H1 (cell line): ENCODE data around the gene ENPP1. TPM values are rescaled to one million over a fixed set of nuclear protein-coding genes. Genes with fewer than 3 reads are reported as not detected.

Experiments used
- CTCF ChIA-PET: fragments of 300-600 bp; sonication (Branson Sonifier 250); formaldehyde crosslinking; loops from one replicate; lab custom pipeline; 2021; ENCODE audit not compliant: partially characterized antibody; lab: Charles Lee
- POLR2A ChIA-PET: fragments of 300-600 bp; sonication (Branson Sonifier 250); formaldehyde crosslinking; loops from one replicate; lab custom pipeline; 2021; ENCODE audit warnings: inconsistent platforms; ENCODE audit not compliant: partially characterized antibody; lab: Charles Lee
- DNase-seq, 2 experiments: peaks; one replicate each; pipeline versions ENCODE4 v3.0.0 to v3.0.0-alpha.2; 2010 to 2022; ENCODE audit warnings: low spot score in 2 of 2, low read depth in 1 of 2, mixed read lengths in 1 of 2
- FAIRE-seq: peaks from 2 replicates; lab custom pipeline; 2011; peaks lifted over from hg19 to GRCh38; lab: Jason Lieb, UNC
- H2AFZ ChIP-seq: 2 replicates; pipeline ENCODE4 v1.8.1; 2012; ENCODE audit warnings: low read length, inconsistent platforms
- H2AK5ac ChIP-seq: 2 replicates; pipeline ENCODE4 v1.6.1; 2013; ENCODE audit warnings: low read depth, low read length
- H2BK120ac ChIP-seq: replicated peaks from 2 replicates; pipeline ENCODE3; 2013; ENCODE audit warnings: low read depth, low read length, inconsistent platforms
- H2BK12ac ChIP-seq: 2 replicates; pipeline ENCODE4 v1.6.1; 2013; ENCODE audit warnings: low read depth, low read length
- H2BK15ac ChIP-seq: 2 replicates; pipeline ENCODE4 v1.6.1; 2013; ENCODE audit warnings: low read length
- H2BK20ac ChIP-seq: 2 replicates; pipeline ENCODE4 v1.6.1; 2013; ENCODE audit warnings: low read length
- H2BK5ac ChIP-seq: 2 replicates; pipeline ENCODE4 v1.6.1; 2013; ENCODE audit warnings: low read depth, low read length
- H3K14ac ChIP-seq: 2 replicates; pipeline ENCODE4 v1.6.1; 2013; ENCODE audit warnings: inconsistent platforms; ENCODE audit not compliant: insufficient read length
- H3K18ac ChIP-seq: 2 replicates; pipeline ENCODE4 v1.6.1; 2013; ENCODE audit warnings: low read length; ENCODE audit errors: extremely low read depth
- H3K23ac ChIP-seq: 2 replicates; pipeline ENCODE4 v1.6.1; 2013; ENCODE audit warnings: inconsistent platforms; ENCODE audit not compliant: insufficient read length
- H3K23me2 ChIP-seq: 2 replicates; pipeline ENCODE4 v1.6.1; 2013; ENCODE audit warnings: low read depth, low read length
- H3K27ac ChIP-seq: 2 replicates; pipeline ENCODE4 v1.6.1; 2011; ENCODE audit warnings: low read depth, low read length, inconsistent platforms
- H3K27me3 ChIP-seq, 4 experiments: replicated peaks in 1 of 4; 1 replicate in 1 of 4; 2 replicates in 3 of 4; pipeline versions ENCODE4 v1.6.1 to v1.8.1; 2011 to 2013; ENCODE audit warnings: low read length in 3 of 4, mild to moderate bottlenecking in 3 of 4, inconsistent platforms in 2 of 4, mixed read lengths in 2 of 4, moderate library complexity in 1 of 4; ENCODE audit not compliant: control insufficient read depth in 3 of 4, insufficient read depth in 3 of 4; ENCODE audit errors: extremely low read depth in 1 of 4
- H3K36me3 ChIP-seq, 4 experiments: 2 replicates each; pipeline versions ENCODE4 v1.6.1 to v1.8.1; 2011 to 2013; ENCODE audit warnings: mild to moderate bottlenecking in 4 of 4, low read length in 3 of 4, moderate library complexity in 2 of 4, control low read depth in 1 of 4, inconsistent platforms in 1 of 4; ENCODE audit not compliant: insufficient read depth in 4 of 4, control insufficient read depth in 2 of 4
- H3K4ac ChIP-seq: replicated peaks from 2 replicates; pipeline ENCODE3; 2013; ENCODE audit warnings: low read length, low read depth, mixed read lengths, inconsistent platforms; ENCODE audit not compliant: insufficient read length
- H3K4me1 ChIP-seq, 4 experiments: replicated peaks in 1 of 4; 1 replicate in 1 of 4; 2 replicates in 3 of 4; pipeline versions ENCODE4 v1.6.1 to v1.8.1; 2011 to 2013; ENCODE audit warnings: low read length in 3 of 4, inconsistent platforms in 2 of 4, mixed read lengths in 1 of 4; ENCODE audit not compliant: insufficient read depth in 4 of 4, control insufficient read depth in 3 of 4
- H3K4me2 ChIP-seq, 2 experiments: 2 replicates each; pipeline versions ENCODE4 v1.6.1 to v1.8.1; 2011 to 2013; ENCODE audit warnings: low read depth in 2 of 2, low read length in 2 of 2, control low read depth in 1 of 2, inconsistent platforms in 1 of 2, mild to moderate bottlenecking in 1 of 2; ENCODE audit not compliant: insufficient read depth in 1 of 2
- H3K4me3 ChIP-seq, 4 experiments: fragments of 200-600, 300-600 bp in 1 of 4; sonication (generic), shearing (Covaris generic), sonication (Bioruptor Twin) in 1 of 4; 2 replicates each; pipeline versions ENCODE4 v1.5.1 to v1.8.1; 2011 to 2016; ENCODE audit warnings: low read length in 4 of 4, low read depth in 3 of 4, control low read depth in 2 of 4, inconsistent platforms in 2 of 4, mild to moderate bottlenecking in 2 of 4, mixed read lengths in 1 of 4, moderate library complexity in 1 of 4; ENCODE audit not compliant: insufficient read depth in 2 of 4; ENCODE audit errors: extremely low read depth in 1 of 4
- H3K56ac ChIP-seq: replicated peaks from 2 replicates; pipeline ENCODE3; 2013; ENCODE audit warnings: low read depth, mild to moderate bottlenecking, mixed read lengths, low read length, inconsistent platforms; ENCODE audit not compliant: insufficient read length
- H3K79me1 ChIP-seq: 2 replicates; pipeline ENCODE4 v1.6.1; 2013; ENCODE audit warnings: low read depth, low read length, control low read depth
- H3K79me2 ChIP-seq, 2 experiments: 2 replicates each; pipeline versions ENCODE4 v1.6.1 to v1.8.1; 2012 to 2013; ENCODE audit warnings: low read length in 2 of 2, mild to moderate bottlenecking in 2 of 2, inconsistent platforms in 1 of 2; ENCODE audit not compliant: insufficient read depth in 2 of 2, control insufficient read depth in 1 of 2
- H3K9ac ChIP-seq, 4 experiments: replicated peaks in 1 of 4; 1 replicate in 1 of 4; 2 replicates in 3 of 4; pipeline versions ENCODE4 v1.6.1 to v1.8.1; 2011 to 2013; ENCODE audit warnings: low read depth in 3 of 4, low read length in 3 of 4, control low read depth in 2 of 4, mild to moderate bottlenecking in 2 of 4, moderate library complexity in 2 of 4, inconsistent platforms in 1 of 4; ENCODE audit errors: extremely low read depth in 1 of 4
- H3K9me3 ChIP-seq, 2 experiments: 2 replicates each; pipeline versions ENCODE4 v1.6.1 to v1.8.1; 2012 to 2013; ENCODE audit warnings: mild to moderate bottlenecking in 2 of 2, moderate library complexity in 2 of 2, control low read depth in 1 of 2, inconsistent platforms in 1 of 2, low read depth in 1 of 2, low read length in 1 of 2, mixed read lengths in 1 of 2; ENCODE audit not compliant: insufficient read depth in 2 of 2
- H4K20me1 ChIP-seq, 2 experiments: replicated peaks in 1 of 2; 2 replicates each; pipeline versions ENCODE3 to v1.8.1; 2011 to 2013; ENCODE audit warnings: inconsistent platforms in 2 of 2, low read length in 2 of 2, mild to moderate bottlenecking in 1 of 2; ENCODE audit not compliant: insufficient read depth in 2 of 2, control insufficient read depth in 1 of 2
- H4K5ac ChIP-seq: 2 replicates; pipeline ENCODE4 v1.6.1; 2013; ENCODE audit warnings: low read length, low read depth, mixed read lengths, inconsistent platforms; ENCODE audit not compliant: insufficient read length
- H4K8ac ChIP-seq: 2 replicates; pipeline ENCODE4 v1.8.0; 2013; ENCODE audit warnings: mild to moderate bottlenecking, moderate library complexity, low read length, inconsistent platforms; ENCODE audit not compliant: insufficient read depth; ENCODE audit errors: extremely low read depth
- H4K91ac ChIP-seq: replicated peaks from 2 replicates; pipeline ENCODE3; 2013; ENCODE audit warnings: low read length, mixed read lengths, inconsistent platforms; ENCODE audit not compliant: insufficient read length
- ASH2L ChIP-seq: fragments of 200-600, 300-600 bp; sonication (generic); IDR thresholded peaks from one replicate; pipeline ENCODE4 v1.7.1; 2017; ENCODE audit warnings: low read length
- ATF2 ChIP-seq: IDR thresholded peaks from 2 replicates; pipeline ENCODE4 v1.6.1; 2012; ENCODE audit warnings: low read length, inconsistent platforms
- CBX5 ChIP-seq: fragments of 300-800, 300-1000 bp; sonication (generic); IDR thresholded peaks from 2 replicates; pipeline ENCODE4 v1.7.1; 2016; ENCODE audit warnings: antibody characterized with exemption, low read length, low read depth
- CREB1 ChIP-seq: IDR thresholded peaks from 2 replicates; pipeline ENCODE4 v1.6.1; 2012; ENCODE audit warnings: inconsistent platforms
- EP300 ChIP-seq, 2 experiments: IDR thresholded peaks; 1 replicate in 1 of 2; 2 replicates in 1 of 2; pipeline ENCODE4 v1.6.1; 2011 to 2012; ENCODE audit warnings: low read depth in 2 of 2, low read length in 2 of 2, mild to moderate bottlenecking in 2 of 2, borderline replicate concordance in 1 of 2, inconsistent platforms in 1 of 2, moderate library complexity in 1 of 2
- HDAC6 ChIP-seq: IDR thresholded peaks from one replicate; pipeline ENCODE4 v1.7.1; 2012; ENCODE audit warnings: low read depth, mild to moderate bottlenecking, inconsistent platforms, low read length, moderate library complexity
- JUND ChIP-seq: IDR thresholded peaks from 2 replicates; pipeline ENCODE4 v1.6.1; 2011; ENCODE audit warnings: mild to moderate bottlenecking, improper control_type of control experiment, low read length
- KDM5A ChIP-seq: fragments of 200-600 bp; IDR thresholded peaks from 2 replicates; pipeline ENCODE4 v1.7.1; 2012; ENCODE audit warnings: mild to moderate bottlenecking, low read length, inconsistent platforms, mixed read lengths
- POLR2A ChIP-seq, 2 experiments: IDR thresholded peaks; 1 replicate in 1 of 2; 2 replicates in 1 of 2; pipeline ENCODE4 v1.6.1; 2011; ENCODE audit warnings: low read depth in 2 of 2, low read length in 2 of 2, mild to moderate bottlenecking in 2 of 2; ENCODE audit errors: control extremely low read depth in 1 of 2
- RXRA ChIP-seq: IDR thresholded peaks from 2 replicates; pipeline ENCODE4 v1.6.1; 2011; ENCODE audit warnings: low read depth, mild to moderate bottlenecking, low read length, moderate library complexity; ENCODE audit not compliant: insufficient read depth
- SIRT6 ChIP-seq: IDR thresholded peaks from one replicate; pipeline ENCODE4 v1.7.1; 2012; ENCODE audit warnings: low read length, inconsistent platforms
- SP1 ChIP-seq: IDR thresholded peaks from 2 replicates; pipeline ENCODE4 v1.6.1; 2011; ENCODE audit warnings: low read depth, low read length
- SRF ChIP-seq: IDR thresholded peaks from 2 replicates; pipeline ENCODE4 v1.6.1; 2011; ENCODE audit warnings: mild to moderate bottlenecking, low read depth, low read length, moderate library complexity
- TEAD4 ChIP-seq: IDR thresholded peaks from 2 replicates; pipeline ENCODE4 v1.6.1; 2012; ENCODE audit warnings: low read depth, low read length, inconsistent platforms, mixed read lengths
- WGBS, 2 experiments: shearing (Covaris generic) in 1 of 2; methylation state at CpG; one replicate each; pipeline versions ENCODE4 v1.1.6 to v1.1.7; 2013 to 2015; ENCODE audit warnings: low lambda C conversion rate in 2 of 2, mixed read lengths in 2 of 2, inconsistent platforms in 1 of 2, low coverage in 1 of 2, missing lambda C conversion rate in 1 of 2; ENCODE audit not compliant: insufficient replicate concordance in 2 of 2, insufficient coverage in 1 of 2, insufficient read length in 1 of 2; ENCODE audit errors: extremely low coverage in 1 of 2, missing lambda C conversion rate in 1 of 2; 5-methylcytosine and 5-hydroxymethylcytosine counted together
- polyA plus RNA-seq, 7 experiments: library from polyadenylated mRNA; depleted of rRNA in 3 of 7; stranded (reverse) in 5 of 7; unstranded in 2 of 7; fragments of >200 nt in 5 of 7; fragments of 200-250 nt in 2 of 7; gene quantifications; 1 replicate in 5 of 7; 2 replicates in 1 of 7; 4 replicates in 1 of 7; pipeline versions ENCODE4 v1.2.1 to v1.2.3, GENCODE V29; 2011 to 2013; ENCODE audit warnings: missing spikeins in 2 of 7, mixed read lengths in 2 of 7
- total RNA-seq: library from RNA; stranded (reverse); fragmentation: NEBNext Ultra II Directional; extraction: Animal tissue kit (Norgen Biotek cat#: 25700); gene quantifications from 2 replicates; pipeline ENCODE4 v1.2.1, GENCODE V29; 2021

Gene ENPP1
- total and polyA plus RNA-seq, 2 of the 8 experiments (the other 6 are each of a cell fraction or from before 2014, with no cell fraction given): 10.1 to 39.1 TPM

DNA sequence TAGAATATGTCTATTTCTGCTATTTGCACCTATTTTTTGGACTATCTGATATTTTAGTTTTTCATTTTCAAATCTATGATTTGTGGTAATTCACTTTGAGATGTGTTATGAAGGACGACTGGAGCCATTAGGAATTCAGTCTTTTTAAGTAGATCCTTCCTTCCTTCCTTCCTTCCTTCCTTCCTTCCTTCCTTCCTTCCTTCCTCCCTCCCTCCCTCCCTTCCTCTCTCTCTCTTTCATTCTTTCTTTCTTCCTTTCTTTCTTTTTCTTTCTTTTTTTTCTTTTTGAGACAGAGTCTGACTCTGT is 46.1 kb upstream of the ENPP1 start:
- H3K9me3 ChIP-seq: no peaks in the 10 kb centered on the region
- no peak overlapping the region for H2BK20ac ChIP-seq
- no peaks in the 10 kb centered on the region for H4K20me1 ChIP-seq
- no peak for DNase-seq
- H3K27ac ChIP-seq: no peak overlapping the region
- H2BK12ac ChIP-seq: no peak overlapping the region
- H3K27me3 ChIP-seq: no peaks in the 10 kb centered on the region
- H3K23me2 ChIP-seq: no peaks in the 10 kb centered on the region
- no peak overlapping the region for H2AK5ac ChIP-seq
- H4K8ac ChIP-seq: no peak overlapping the region
- no peak for FAIRE-seq
- H3K79me1 ChIP-seq: no peaks in the 10 kb centered on the region
- no peaks in the 10 kb centered on the region for H3K79me2 ChIP-seq
- H2BK5ac ChIP-seq: no peak overlapping the region
- H3K9ac ChIP-seq: no peak overlapping the region
- H2BK15ac ChIP-seq: no peak overlapping the region
- TF ChIP-seq POLR2A (IDR thresholded peaks at IDR 0.05; ENCODE audit: control extremely low read depth in 1 of 2, low read depth in 2 of 2, low read length in 2 of 2): no peak
- no peak for TF ChIP-seq SP1
- TF ChIP-seq TEAD4: no peak
- no peak for TF ChIP-seq JUND
- no peak for TF ChIP-seq SIRT6
- TF ChIP-seq KDM5A: no peak
- TF ChIP-seq HDAC6: no peak
- no peak for TF ChIP-seq ATF2
- TF ChIP-seq EP300 (IDR thresholded peaks at IDR 0.05; ENCODE audit: borderline replicate concordance in 1 of 2, low read depth in 2 of 2, low read length in 2 of 2): no peak
- TF ChIP-seq SRF: no peak
- TF ChIP-seq ASH2L: no peak
- no peak for TF ChIP-seq CBX5
- TF ChIP-seq CREB1: no peak
- no peak for TF ChIP-seq RXRA
- TF ChIP-seq, all 59 proteins: peak for 0
- H3K56ac ChIP-seq: no peak overlapping the region
- CTCF ChIA-PET: no interaction called here
- H3K4me1 ChIP-seq: no peaks in the 10 kb centered on the region
- H3K36me3 ChIP-seq: no peaks in the 10 kb centered on the region
- H3K14ac ChIP-seq: no peak overlapping the region
- no peak overlapping the region for H4K91ac ChIP-seq
- H2AFZ ChIP-seq: no peak overlapping the region
- no peak overlapping the region for H3K23ac ChIP-seq
- H3K4me3 ChIP-seq: no peak overlapping the region
- WGBS, 2 experiments: 36% methylated on average over 1 of the region's 1 CpG; no CpG with 5 or more reads in 1 of the 2 experiments
- H3K4ac ChIP-seq: no peak overlapping the region
- H3K4me2 ChIP-seq: no peak overlapping the region
- POLR2A ChIA-PET: no interaction called here
- H2BK120ac ChIP-seq: no peak overlapping the region
- no peak overlapping the region for H3K18ac ChIP-seq
- no peak overlapping the region for H4K5ac ChIP-seq
